Measurements from ENCODE around the gene RBM4.

The RBM4 gene

GRCh38 chr11:66652651-66653050 lies 14.1 kb downstream of the RBM4 start:
- Histone ChIP-seq H4K20me1 (ENCODE audit: insufficient read depth, low read length) (peaks cover 39% of the 10 kb centered on the region), H3K9me3 (ENCODE audit: insufficient read depth, low read length) (no peaks in the 10 kb centered on the region), H3K36me3 (replicated peaks; ENCODE audit: low read depth, low read length) (peaks cover 51% of the 10 kb centered on the region), H3K4me3 (ENCODE audit: low read length) (no peak overlapping the region), H3K27ac (ENCODE audit: low read length) (no peak overlapping the region), H3K27me3 (ENCODE audit: low read depth, low read length) (no peaks in the 10 kb centered on the region), H3K4me1 (ENCODE audit: low read length) (no peaks in the 10 kb centered on the region), H3K79me2 (ENCODE audit: low read length) (peaks cover 94% of the 10 kb centered on the region), H2AFZ (ENCODE audit: low read depth, low read length) (no peak overlapping the region), H3K4me2 (ENCODE audit: low read length) (no peak overlapping the region), H3K9ac (ENCODE audit: low read length) (no peak overlapping the region)
- no peak for TF ChIP-seq CTCF (IDR thresholded peaks at IDR 0.05; ENCODE audit: low read depth, low read length)
- no peak for TF ChIP-seq EZH2phosphoT487 (IDR thresholded peaks at IDR 0.05; ENCODE audit: low read depth)

GRCh38 chr11:66653123-66653522 lies 14.6 kb downstream of the RBM4 start:
- Histone ChIP-seq H4K20me1 (ENCODE audit: insufficient read depth, low read length) (peaks cover 37% of the 10 kb centered on the region), H3K27me3 (ENCODE audit: low read depth, low read length) (no peaks in the 10 kb centered on the region), H3K27ac (ENCODE audit: low read length) (no peak overlapping the region), H3K4me3 (ENCODE audit: low read length) (no peak overlapping the region), H3K36me3 (replicated peaks; ENCODE audit: low read depth, low read length) (peaks cover 50% of the 10 kb centered on the region), H3K4me1 (ENCODE audit: low read length) (no peaks in the 10 kb centered on the region), H3K4me2 (ENCODE audit: low read length) (no peak overlapping the region), H3K9me3 (ENCODE audit: insufficient read depth, low read length) (no peaks in the 10 kb centered on the region), H3K9ac (ENCODE audit: low read length) (no peak overlapping the region), H3K79me2 (ENCODE audit: low read length) (peaks cover 94% of the 10 kb centered on the region), H2AFZ (ENCODE audit: low read depth, low read length) (no peak overlapping the region)
- TF ChIP-seq CTCF (IDR thresholded peaks at IDR 0.05; ENCODE audit: low read depth, low read length): no peak
- no peak for TF ChIP-seq EZH2phosphoT487 (IDR thresholded peaks at IDR 0.05; ENCODE audit: low read depth)

GRCh38 chr11:66659763-66660162 lies 21.3 kb downstream of the RBM4 start:
- H3K27me3 ChIP-seq (ENCODE audit: low read depth, low read length): no peaks in the 10 kb centered on the region
- H4K20me1 ChIP-seq (ENCODE audit: insufficient read depth, low read length): peaks cover 15% of the 10 kb centered on the region
- H3K27ac ChIP-seq (ENCODE audit: low read length): peak overlapping the region; percentile 65
- no peak for TF ChIP-seq EZH2phosphoT487 (IDR thresholded peaks at IDR 0.05; ENCODE audit: low read depth)
- no peak for TF ChIP-seq CTCF (IDR thresholded peaks at IDR 0.05; ENCODE audit: low read depth, low read length)
- peak overlapping the region; percentile 53 for H3K4me2 ChIP-seq (ENCODE audit: low read length)
- peaks cover 41% of the 10 kb centered on the region for H3K36me3 ChIP-seq (replicated peaks; ENCODE audit: low read depth, low read length)
- H3K79me2 ChIP-seq (ENCODE audit: low read length): peaks cover 88% of the 10 kb centered on the region
- no peak overlapping the region for H2AFZ ChIP-seq (ENCODE audit: low read depth, low read length)
- H3K9me3 ChIP-seq (ENCODE audit: insufficient read depth, low read length): no peaks in the 10 kb centered on the region
- peaks cover 25% of the 10 kb centered on the region for H3K4me1 ChIP-seq (ENCODE audit: low read length)
- H3K4me3 ChIP-seq (ENCODE audit: low read length): peak overlapping the region; percentile 11
- no peak overlapping the region for H3K9ac ChIP-seq (ENCODE audit: low read length)

- no peak overlapping the region for H3K4me3 ChIP-seq (ENCODE audit: low read length)
- no peak overlapping the region for H3K9ac ChIP-seq (ENCODE audit: low read length)
- no peak overlapping the region for H2AFZ ChIP-seq (ENCODE audit: low read depth, low read length)
- no peak overlapping the region for H3K27ac ChIP-seq (ENCODE audit: low read length)
- no peaks in the 10 kb centered on the region for H3K27me3 ChIP-seq (ENCODE audit: low read depth, low read length)
- H3K4me1 ChIP-seq (ENCODE audit: low read length): peaks cover 20% of the 10 kb centered on the region
- peaks cover 41% of the 10 kb centered on the region for H4K20me1 ChIP-seq (ENCODE audit: insufficient read depth, low read length)
- H3K4me2 ChIP-seq (ENCODE audit: low read length): no peak overlapping the region
- TF ChIP-seq EZH2phosphoT487 (IDR thresholded peaks at IDR 0.05; ENCODE audit: low read depth): no peak
- TF ChIP-seq CTCF (IDR thresholded peaks at IDR 0.05; ENCODE audit: low read depth, low read length): no peak
- no peaks in the 10 kb centered on the region for H3K9me3 ChIP-seq (ENCODE audit: insufficient read depth, low read length)
- peaks cover 61% of the 10 kb centered on the region for H3K36me3 ChIP-seq (replicated peaks; ENCODE audit: low read depth, low read length)
- peaks cover 91% of the 10 kb centered on the region for H3K79me2 ChIP-seq (ENCODE audit: low read length)
Measured at GRCh38 chr11:66663741-66664296, 25.3 kb downstream of the RBM4 start.

All from OCI-LY3 (cell line).